Coronary artery (tissue), 2 donors: ENCODE measurements around the gene PPP6R1.
A peak's percentile ranks its signal among the peaks of the same experiment; 100 is the strongest.

Experiments used
- DNase-seq: peaks from one replicate; pipeline ENCODE4 v3.0.0-alpha.2; 2017; ENCODE audit warnings: low spot score
- H3K27ac ChIP-seq, 2 donors: fragments of 200-600 bp; sonication (generic); one replicate each; pipeline ENCODE4 v1.5.1; 2016 to 2019
- H3K4me3 ChIP-seq: fragments of 200-600 bp; sonication (generic); 2 replicates; pipeline ENCODE4 v1.5.1; 2016; ENCODE audit warnings: mild to moderate bottlenecking, moderate library complexity
- TF ChIP-seq, protein P1 (sequence below): fragments of 200-600 bp; sonication (generic); IDR thresholded peaks from one replicate; pipeline ENCODE4 v1.5.1; 2019; ENCODE audit warnings: antibody characterized with exemption

The PPP6R1 gene

DNA sequence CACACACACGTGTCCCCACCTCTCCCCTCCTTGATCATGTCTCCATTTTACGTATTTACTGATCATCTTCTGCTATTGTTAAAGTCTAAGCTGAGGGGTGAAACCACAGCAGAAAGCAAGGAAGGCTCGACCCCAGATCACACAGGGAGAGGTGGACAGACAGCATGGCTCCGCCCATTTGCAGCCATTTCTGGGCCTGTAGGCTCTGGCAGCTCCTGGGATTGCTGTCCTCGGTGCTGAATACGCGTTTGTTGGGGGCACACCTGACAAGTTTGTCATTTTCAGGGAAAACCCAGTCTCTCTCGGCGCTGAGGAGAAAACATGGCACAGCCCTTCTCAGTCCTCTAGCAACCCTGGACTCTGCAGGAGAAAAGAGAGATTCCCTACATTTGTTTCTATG lies 38.3 kb downstream of the PPP6R1 start:
- H3K27ac ChIP-seq: no peak overlapping the region
- TF ChIP-seq, protein P1, sequence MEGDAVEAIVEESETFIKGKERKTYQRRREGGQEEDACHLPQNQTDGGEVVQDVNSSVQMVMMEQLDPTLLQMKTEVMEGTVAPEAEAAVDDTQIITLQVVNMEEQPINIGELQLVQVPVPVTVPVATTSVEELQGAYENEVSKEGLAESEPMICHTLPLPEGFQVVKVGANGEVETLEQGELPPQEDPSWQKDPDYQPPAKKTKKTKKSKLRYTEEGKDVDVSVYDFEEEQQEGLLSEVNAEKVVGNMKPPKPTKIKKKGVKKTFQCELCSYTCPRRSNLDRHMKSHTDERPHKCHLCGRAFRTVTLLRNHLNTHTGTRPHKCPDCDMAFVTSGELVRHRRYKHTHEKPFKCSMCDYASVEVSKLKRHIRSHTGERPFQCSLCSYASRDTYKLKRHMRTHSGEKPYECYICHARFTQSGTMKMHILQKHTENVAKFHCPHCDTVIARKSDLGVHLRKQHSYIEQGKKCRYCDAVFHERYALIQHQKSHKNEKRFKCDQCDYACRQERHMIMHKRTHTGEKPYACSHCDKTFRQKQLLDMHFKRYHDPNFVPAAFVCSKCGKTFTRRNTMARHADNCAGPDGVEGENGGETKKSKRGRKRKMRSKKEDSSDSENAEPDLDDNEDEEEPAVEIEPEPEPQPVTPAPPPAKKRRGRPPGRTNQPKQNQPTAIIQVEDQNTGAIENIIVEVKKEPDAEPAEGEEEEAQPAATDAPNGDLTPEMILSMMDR: no peak
- no peak for DNase-seq
- no peak overlapping the region for H3K4me3 ChIP-seq

DNA sequence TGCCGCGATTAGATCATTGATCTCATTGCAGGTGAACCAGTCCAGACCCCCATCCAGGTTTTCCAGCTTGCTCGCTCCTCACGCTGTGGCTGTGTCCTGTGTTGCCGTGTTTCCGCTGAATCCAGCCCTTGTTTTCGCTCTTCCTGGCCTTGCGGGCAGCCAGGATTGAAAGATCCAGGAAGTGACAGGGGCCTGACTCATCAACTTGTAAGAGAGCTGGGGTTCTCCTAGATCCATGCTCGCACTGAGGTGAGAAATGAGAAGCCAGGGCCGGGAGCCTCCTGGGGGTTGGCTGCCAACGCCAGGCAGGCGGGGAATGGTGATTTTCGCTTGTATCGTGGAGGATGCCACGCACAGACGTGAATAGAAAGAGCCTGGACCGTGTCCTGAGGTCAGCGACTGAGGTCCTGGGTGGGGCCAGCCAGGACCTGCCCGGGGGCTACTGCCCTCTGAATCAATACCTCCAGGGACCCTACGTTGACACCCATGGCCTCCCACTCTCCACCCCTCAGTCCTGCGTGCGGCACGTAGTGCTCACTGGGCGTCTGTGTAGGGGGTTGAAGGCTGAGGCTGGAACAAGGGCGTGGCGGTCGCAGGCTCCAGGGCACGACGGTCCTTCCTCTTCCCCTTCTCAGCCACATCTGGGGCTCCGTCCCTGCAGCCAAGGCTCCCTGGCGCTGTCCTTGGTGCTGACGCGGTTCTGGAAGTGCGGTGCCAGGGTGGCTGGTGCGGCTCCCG lies 42.2 kb downstream of the PPP6R1 start:
- Histone ChIP-seq H3K27ac (peak overlapping the region in 1 of 2 donors; percentile 73), H3K4me3 (peak overlapping the region; percentile 66)
- TF ChIP-seq, protein P1: no peak
- DNase-seq: no peak

DNA sequence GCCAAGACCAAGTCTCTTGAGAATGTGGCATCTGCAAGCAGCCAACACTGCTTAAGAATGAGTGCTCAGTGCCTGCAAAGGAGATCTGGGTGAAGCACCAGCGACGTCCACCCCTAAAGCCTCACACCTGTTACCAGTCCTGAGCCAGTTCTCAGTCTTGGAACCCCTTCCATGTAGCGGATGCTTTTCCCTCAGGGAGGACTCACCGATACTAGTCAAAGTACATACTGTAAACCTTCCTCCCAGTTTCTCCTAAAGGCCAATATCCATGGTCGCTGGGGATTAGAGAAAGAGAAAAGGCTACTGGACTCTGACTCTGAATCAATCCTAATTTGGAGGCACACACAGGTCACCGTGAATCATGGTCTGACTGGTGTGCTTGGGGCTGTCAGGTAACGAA lies 45.3 kb downstream of the PPP6R1 start:
- TF ChIP-seq, protein P1: no peak
- Histone ChIP-seq H3K27ac (no peak overlapping the region), H3K4me3 (no peak overlapping the region)
- no peak for DNase-seq

DNA sequence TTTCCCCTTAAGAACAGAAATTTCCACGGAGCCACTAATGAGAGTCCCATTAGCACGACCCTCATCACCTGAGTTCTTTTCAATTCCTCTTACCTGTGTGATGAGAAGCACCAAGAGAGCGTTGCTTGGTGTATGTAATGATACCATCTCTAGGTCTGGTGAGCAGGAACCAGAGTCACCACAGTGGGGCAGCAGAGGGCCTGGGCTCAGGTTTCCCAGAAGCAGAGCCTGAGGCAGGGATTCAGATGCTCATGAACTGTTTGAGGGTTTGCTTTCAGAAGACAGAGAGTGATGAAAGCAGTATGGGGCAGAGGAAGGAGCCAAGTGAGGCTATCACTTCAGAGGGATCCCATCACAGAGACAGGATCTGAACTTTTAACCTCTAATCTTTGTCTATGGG lies 46.4 kb downstream of the PPP6R1 start:
- H3K4me3 ChIP-seq: no peak overlapping the region
- DNase-seq: no peak
- TF ChIP-seq, protein P1: no peak
- no peak overlapping the region for H3K27ac ChIP-seq

DNA sequence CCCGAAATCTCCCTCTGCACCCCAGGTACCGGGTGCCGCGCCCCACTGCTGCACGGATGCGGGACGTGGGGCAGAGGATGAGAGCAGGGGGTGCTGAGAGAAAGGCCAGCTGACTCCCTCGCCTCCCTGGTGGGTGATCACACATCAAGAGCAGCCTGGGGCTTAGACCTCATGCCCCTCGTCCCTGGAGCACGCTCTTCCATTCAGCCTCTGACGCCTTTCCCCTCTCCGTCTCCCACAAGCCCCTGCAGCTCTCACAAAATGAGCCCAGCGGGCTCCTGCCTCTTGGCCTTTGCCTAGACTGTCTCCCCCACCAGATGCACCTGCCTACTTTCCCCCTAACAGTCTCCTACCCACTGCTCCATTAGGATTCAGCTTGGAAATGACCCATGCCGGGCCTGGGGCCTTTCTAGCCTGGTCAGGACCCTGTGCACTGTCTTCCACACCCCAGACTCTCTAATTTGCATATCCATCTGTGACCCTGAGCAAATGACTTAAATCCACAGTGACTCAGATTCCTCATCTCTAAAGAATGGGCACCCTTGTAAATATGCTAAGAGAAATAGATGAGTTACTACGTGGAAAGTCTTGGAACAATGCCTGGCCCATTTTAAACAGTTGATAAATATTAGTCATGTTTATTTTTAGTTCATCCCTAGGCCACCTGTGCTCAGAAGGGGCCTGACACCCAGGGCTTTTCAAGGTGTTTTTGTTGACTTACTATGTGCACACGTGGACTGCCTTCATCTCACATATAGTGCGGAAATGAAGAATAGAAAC lies 48.9 kb downstream of the PPP6R1 start:
- no peak overlapping the region for H3K27ac ChIP-seq
- H3K4me3 ChIP-seq: no peak overlapping the region

DNA sequence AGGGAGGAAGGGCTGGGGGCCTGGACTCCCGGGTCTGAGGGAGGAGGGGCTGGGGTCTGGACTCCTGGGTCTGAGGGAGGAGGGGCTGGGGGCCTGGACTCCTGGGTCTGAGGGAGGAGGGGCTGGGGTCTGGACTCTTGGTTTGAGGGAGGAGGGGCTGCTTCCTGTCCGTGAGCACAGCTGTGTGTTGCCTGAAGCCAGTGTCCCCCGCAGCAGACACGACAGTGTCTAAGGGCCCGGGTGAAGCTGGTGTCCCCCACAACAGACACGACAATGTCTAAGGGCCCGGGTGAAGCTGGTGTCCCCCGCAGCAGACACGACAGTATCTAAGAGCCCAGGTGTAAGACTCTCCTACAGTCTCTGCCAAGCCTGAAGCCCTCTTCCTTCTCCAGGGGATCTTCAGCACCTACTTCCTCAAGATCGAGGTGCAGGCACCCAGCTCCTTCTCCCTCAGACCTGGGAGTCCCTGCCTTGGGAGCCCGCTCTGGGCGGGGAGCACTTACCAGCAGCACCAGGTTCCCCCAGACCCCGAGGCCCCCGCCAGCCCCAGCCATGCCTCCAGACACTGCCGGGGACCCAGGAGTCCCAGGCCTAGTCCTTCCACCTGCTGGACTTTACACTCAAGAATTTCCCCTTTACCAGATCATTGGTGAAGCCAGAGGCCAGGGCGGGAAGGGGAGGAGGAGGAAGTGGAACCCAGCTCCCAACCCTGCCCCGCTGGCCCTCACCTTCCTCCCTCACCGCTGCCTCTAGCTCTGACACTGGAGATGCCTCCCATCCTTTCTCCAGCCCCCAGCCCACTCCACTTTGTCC lies 49.7 kb downstream of the PPP6R1 start, which contains the start of gene PTPRH:
Gene PTPRH (minus strand): TSS at position 622 of the 813 bp plus-strand sequence. CDS start 68 bp downstream, at position 554.
- no peak for DNase-seq
- TF ChIP-seq, protein P1: no peak
- no peak within 1 kb of the TSS for H3K4me3 ChIP-seq
- H3K27ac ChIP-seq: no peak within 1 kb of the TSS

More for the DNA sequence above, 48.9 kb downstream of the PPP6R1 start:
- TF ChIP-seq, protein P1: no peak
- DNase-seq: no peak
